HUES64 (cell line): ENCODE measurements around the gene ARMC10. TPM values are rescaled to one million over a fixed set of nuclear protein-coding genes. Genes with fewer than 3 reads are reported as not detected.
"Not testable (repeated sequence)": the region's sequence is repeated elsewhere in the genome, so short reads cannot be mapped to it uniquely, and the experiment has no call there.

ENCODE experiments used
- H3K27ac ChIP-seq: 2 replicates; pipeline ENCODE4 v1.7.0; 2013; ENCODE audit warnings: low read depth, low read length, inconsistent platforms
- H3K27me3 ChIP-seq: 2 replicates; pipeline ENCODE4 v1.6.1; 2013; ENCODE audit warnings: mild to moderate bottlenecking, low read length; ENCODE audit not compliant: insufficient read depth
- H3K36me3 ChIP-seq: 2 replicates; pipeline ENCODE4 v1.6.1; 2013; ENCODE audit warnings: mild to moderate bottlenecking, low read length; ENCODE audit not compliant: insufficient read depth
- H3K4me1 ChIP-seq: 2 replicates; pipeline ENCODE4 v1.6.1; 2013; ENCODE audit warnings: mild to moderate bottlenecking, low read length, moderate library complexity; ENCODE audit not compliant: insufficient read depth
- H3K4me3 ChIP-seq: 2 replicates; pipeline ENCODE4 v1.5.1; 2013; ENCODE audit warnings: mild to moderate bottlenecking, low read length, moderate library complexity
- H3K9ac ChIP-seq: 2 replicates; pipeline ENCODE4 v1.6.1; 2013; ENCODE audit warnings: mild to moderate bottlenecking, low read depth, low read length
- H3K9me3 ChIP-seq: 2 replicates; pipeline ENCODE4 v1.6.1; 2013; ENCODE audit warnings: low read depth, low read length; ENCODE audit not compliant: insufficient read depth
- WGBS: fragments of 150-250, 120-280 bp; methylation state at CpG from one replicate; pipeline ENCODE4 v1.1.7; 2013; ENCODE audit warnings: missing lambda C conversion rate; 5-methylcytosine and 5-hydroxymethylcytosine counted together
- polyA plus RNA-seq, 2 experiments: library from polyadenylated mRNA; stranded (reverse); fragments of 50-300 nt; gene quantifications; one replicate each; pipeline ENCODE4 v1.2.3, GENCODE V29; 2013

Gene ARMC10
- 39.4 TPM for polyA plus RNA-seq (2013, experiment 1 of 2)
- 36.8 TPM for polyA plus RNA-seq (2013, experiment 2 of 2)

- no peaks in the 10 kb centered on the region for H3K9me3 ChIP-seq
- peaks cover 8% of the 10 kb centered on the region; the same call in 1 of the 2 replicates for H3K36me3 ChIP-seq
- peak within 1 kb of the TSS; percentile 85 for H3K9ac ChIP-seq
- H3K27me3 ChIP-seq = no peaks in the 10 kb centered on the region
- peak within 1 kb of the TSS; percentile 91 for H3K27ac ChIP-seq
- peaks cover 8% of the 10 kb centered on the region; the same call in 1 of the 2 replicates for H3K4me1 ChIP-seq
- 2% methylated on average over 83 of the region's 83 CpGs for WGBS
- peak within 1 kb of the TSS; percentile 100 for H3K4me3 ChIP-seq
Measured at GRCh38 chr7:103074519-103075336, at the start of gene ARMC10, which contains the start of gene FBXL13. Gene ARMC10, plus strand, starts transcription at chr7:103075140. Its CDS starts 133 bp downstream, at chr7:103075273. Gene FBXL13, minus strand, starts transcription at chr7:103074796.

DNA sequence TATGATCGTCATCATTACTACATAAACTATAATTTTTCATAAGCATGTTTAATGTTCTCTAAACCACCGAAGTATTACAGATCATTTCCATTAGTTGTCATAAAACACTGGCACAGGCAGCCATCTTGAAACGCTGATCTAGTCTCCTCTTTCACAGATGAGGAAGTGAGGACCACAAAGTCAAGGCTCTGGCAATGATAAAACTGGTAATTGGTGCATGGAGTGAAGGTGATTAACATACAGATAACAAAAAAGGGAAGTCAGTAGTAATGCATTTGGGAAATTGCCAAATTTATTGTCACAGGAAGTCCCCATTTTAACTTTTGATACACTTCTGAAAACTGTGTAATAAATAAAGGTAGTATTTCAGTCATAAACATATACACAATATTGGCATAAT, 49.6 kb upstream of the ARMC10 start:
- H3K4me1 ChIP-seq = no peaks in the 10 kb centered on the region
- H3K9ac ChIP-seq = no peak overlapping the region
- H3K4me3 ChIP-seq = no peak overlapping the region
- 93% methylated on average over 3 of the region's 3 CpGs for WGBS
- H3K9me3 ChIP-seq = no peaks in the 10 kb centered on the region
- no peaks in the 10 kb centered on the region for H3K27me3 ChIP-seq
- H3K27ac ChIP-seq = no peak overlapping the region
- H3K36me3 ChIP-seq = no peaks in the 10 kb centered on the region; the same call in 1 of the 2 replicates

GRCh38 chr7:103031024-103031423, 43.9 kb upstream of the ARMC10 start:
- no peak overlapping the region for H3K9ac ChIP-seq
- WGBS = 92% methylated on average over 1 of the region's 1 CpG
- H3K27ac ChIP-seq = no peak overlapping the region
- no peaks in the 10 kb centered on the region for H3K4me1 ChIP-seq
- H3K4me3 ChIP-seq = no peak overlapping the region
- 0 out of 2 replicates have a peak, but pooled peaks cover 6% of the 10 kb centered on the region for H3K9me3 ChIP-seq
- H3K27me3 ChIP-seq = no peaks in the 10 kb centered on the region
- H3K36me3 ChIP-seq = no peaks in the 10 kb centered on the region

DNA sequence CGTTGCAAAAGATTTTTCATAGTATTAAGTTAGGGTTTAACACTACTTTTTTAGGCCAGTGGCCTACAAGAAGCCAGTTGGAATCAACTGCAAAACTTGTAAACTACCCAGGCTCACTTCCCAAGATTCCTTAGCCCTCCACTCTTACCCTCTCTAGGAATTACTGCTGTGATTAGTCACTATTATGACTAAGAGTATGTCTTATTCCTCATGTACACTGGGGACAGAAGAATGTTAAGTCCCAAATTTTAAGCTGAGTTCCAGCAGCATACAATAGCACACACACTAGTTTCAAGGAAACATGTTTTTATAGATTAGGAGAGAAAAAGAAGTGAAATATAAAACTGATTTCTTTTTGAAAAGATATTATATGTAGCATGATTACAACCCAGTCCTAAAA, 43.2 kb upstream of the ARMC10 start:
- no peaks in the 10 kb centered on the region for H3K27me3 ChIP-seq

GRCh38 chr7:103034318-103034717, 40.6 kb upstream of the ARMC10 start:
- H3K4me1 ChIP-seq = not testable (repeated sequence)
- 93% methylated on average over 20 of the region's 20 CpGs for WGBS

More for the DNA sequence above, 43.2 kb upstream of the ARMC10 start:
- Histone ChIP-seq H3K9me3 (0 out of 2 replicates have a peak, but pooled peaks cover 6% of the 10 kb centered on the region), H3K4me3 (no peak overlapping the region), H3K36me3 (no peaks in the 10 kb centered on the region), H3K4me1 (no peaks in the 10 kb centered on the region), H3K27ac (no peak overlapping the region), H3K9ac (no peak overlapping the region)
- WGBS = 78% methylated on average over 1 of the region's 1 CpG

DNA sequence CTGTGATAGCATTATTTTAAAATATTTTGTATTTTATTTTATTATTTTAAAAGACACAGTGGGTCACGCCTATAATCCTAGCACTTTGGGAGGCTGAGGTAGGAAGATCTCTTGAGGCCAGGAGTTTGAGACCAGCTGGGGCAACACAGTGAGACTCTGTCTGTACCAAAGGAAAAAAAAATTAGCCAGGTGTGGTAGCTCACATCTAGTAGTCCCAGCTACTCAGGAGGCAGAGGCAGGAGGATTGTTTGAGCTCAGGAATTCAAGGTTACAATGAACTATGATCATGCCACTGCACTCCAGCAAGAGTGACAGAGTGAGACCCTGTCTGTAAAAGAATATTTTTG, 37.5 kb upstream of the ARMC10 start:
- WGBS = 90% methylated on average over 1 of the region's 1 CpG
- Histone ChIP-seq H3K27ac (no peak overlapping the region), H3K9me3 (0 out of 2 replicates have a peak, but pooled peaks cover 6% of the 10 kb centered on the region), H3K9ac (no peak overlapping the region; the same call in 1 of the 2 replicates), H3K4me1 (peaks cover 9% of the 10 kb centered on the region; the same call in 1 of the 2 replicates), H3K4me3 (no peak overlapping the region), H3K27me3 (no peaks in the 10 kb centered on the region), H3K36me3 (no peaks in the 10 kb centered on the region)

More at GRCh38 chr7:103034318-103034717, 40.6 kb upstream of the ARMC10 start:
- not testable (repeated sequence) for H3K27me3 ChIP-seq, H3K27ac ChIP-seq, H3K9ac ChIP-seq, H3K4me3 ChIP-seq, H3K36me3 ChIP-seq, H3K9me3 ChIP-seq

GRCh38 chr7:103037823-103038739, 36.9 kb upstream of the ARMC10 start:
- not testable (repeated sequence) for H3K36me3 ChIP-seq, H3K9me3 ChIP-seq, H3K27me3 ChIP-seq, H3K4me3 ChIP-seq, H3K4me1 ChIP-seq
- WGBS = 77% methylated on average over 20 of the region's 20 CpGs
- Histone ChIP-seq H3K27ac (0 out of 2 replicates have a peak overlapping the region, but pooled peaks have one; percentile 46), H3K9ac (peak overlapping the region; percentile 54)

GRCh38 chr7:103041815-103042214, 33.1 kb upstream of the ARMC10 start:
- not testable (repeated sequence) for H3K9ac ChIP-seq, H3K27me3 ChIP-seq, H3K27ac ChIP-seq, H3K4me3 ChIP-seq, H3K36me3 ChIP-seq, H3K4me1 ChIP-seq
- WGBS = 75% methylated on average over 1 of the region's 1 CpG
- H3K9me3 ChIP-seq = peaks cover 25% of the 10 kb centered on the region

DNA sequence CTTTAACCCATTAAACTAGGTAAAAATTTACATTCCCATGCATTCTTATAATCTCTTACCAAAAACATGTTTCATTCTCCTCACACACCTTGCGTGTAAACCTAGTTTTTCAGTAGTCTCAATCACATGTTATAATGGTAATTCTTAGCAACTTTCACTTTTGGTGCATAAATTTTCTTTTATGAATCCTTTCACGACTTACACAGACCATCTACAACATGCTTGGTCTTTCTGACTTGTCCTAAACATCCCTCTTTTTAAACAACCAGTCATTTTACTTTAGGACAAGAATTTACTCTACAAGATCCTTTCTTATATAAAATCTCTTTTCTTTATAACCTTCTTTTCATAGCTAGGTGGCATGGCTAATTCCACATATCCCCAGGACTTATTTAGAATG, 26.1 kb upstream of the ARMC10 start:
- Histone ChIP-seq H3K4me3 (no peak overlapping the region), H3K36me3 (peaks cover 16% of the 10 kb centered on the region; the same call in 1 of the 2 replicates), H3K9ac (no peak overlapping the region), H3K27ac (no peak overlapping the region), H3K27me3 (no peaks in the 10 kb centered on the region), H3K9me3 (peaks cover 77% of the 10 kb centered on the region), H3K4me1 (no peaks in the 10 kb centered on the region)
- 91% methylated on average over 2 of the region's 2 CpGs for WGBS

GRCh38 chr7:103051519-103051918, 23.4 kb upstream of the ARMC10 start:
- WGBS = 96% methylated on average over 6 of the region's 6 CpGs
- peaks cover 57% of the 10 kb centered on the region for H3K9me3 ChIP-seq

GRCh38 chr7:103056006-103056405, 18.9 kb upstream of the ARMC10 start:
- not testable (repeated sequence) for H3K27me3 ChIP-seq, H3K27ac ChIP-seq, H3K9ac ChIP-seq, H3K4me3 ChIP-seq, H3K4me1 ChIP-seq
- Histone ChIP-seq H3K9me3 (peaks cover 15% of the 10 kb centered on the region; the same call in 1 of the 2 replicates), H3K36me3 (peaks cover 16% of the 10 kb centered on the region; the same call in 1 of the 2 replicates)
- WGBS = 100% methylated on average over 1 of the region's 1 CpG

More at GRCh38 chr7:103051519-103051918, 23.4 kb upstream of the ARMC10 start:
- no peaks in the 10 kb centered on the region for H3K27me3 ChIP-seq
- H3K9ac ChIP-seq = no peak overlapping the region
- peaks cover 21% of the 10 kb centered on the region; the same call in 1 of the 2 replicates for H3K36me3 ChIP-seq
- no peak overlapping the region for H3K4me3 ChIP-seq
- no peaks in the 10 kb centered on the region for H3K4me1 ChIP-seq
- no peak overlapping the region for H3K27ac ChIP-seq
